ENCODE measurements around the gene SLC35F2. TPM values are rescaled to one million over a fixed set of nuclear protein-coding genes. Genes with fewer than 3 reads are reported as not detected.
"Not testable (repeated sequence)": the region's sequence is repeated elsewhere in the genome, so short reads cannot be mapped to it uniquely, and the experiment has no call there.

SLC35F2 gene
- total and polyA plus RNA-seq, 9 donors: 2.9 to 5.5 (median 4.1) TPM

- no peak overlapping the region for H3K27ac ChIP-seq (ENCODE audit: low read length)
- H3K4me3 ChIP-seq (ENCODE audit: low read length): no peak overlapping the region
- no peak for DNase-seq
- H3K27me3 ChIP-seq (ENCODE audit: control insufficient read depth, insufficient read depth, low read length): no peaks in the 10 kb centered on the region
- H3K9me3 ChIP-seq (replicated peaks; ENCODE audit: control insufficient read depth, low read depth, low read length): no peaks in the 10 kb centered on the region
- no CpG with 5 or more reads among the region's 6 CpGs for WGBS (ENCODE audit: insufficient coverage)
- H3K36me3 ChIP-seq (ENCODE audit: control insufficient read depth, insufficient read depth, low read length): no peaks in the 10 kb centered on the region
- H3K4me1 ChIP-seq (ENCODE audit: control insufficient read depth, insufficient read depth, low read length): no peaks in the 10 kb centered on the region
Measured at GRCh38 chr11:107776062-107776461, 82.5 kb downstream of the SLC35F2 start.

DNA sequence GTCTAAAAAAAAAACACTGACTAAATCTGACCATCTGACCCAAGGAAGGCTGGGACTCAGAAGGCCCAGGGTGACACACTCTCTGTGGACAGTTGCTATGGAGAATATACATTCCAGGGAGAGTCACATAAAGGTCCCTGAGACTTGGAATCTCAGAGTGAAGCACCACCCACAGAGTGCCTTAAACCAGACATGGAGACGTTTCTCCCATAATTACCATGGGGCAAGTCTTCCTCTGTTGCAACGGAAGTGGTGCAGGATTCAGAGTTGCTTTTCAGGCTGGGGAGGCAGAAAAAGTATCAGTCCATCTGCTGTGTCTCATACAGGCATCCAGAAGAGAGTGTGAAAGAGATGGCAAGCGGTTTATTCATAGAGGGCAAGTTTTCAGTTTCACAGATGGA, 88.0 kb downstream of the SLC35F2 start:
- Histone ChIP-seq H3K36me3 (ENCODE audit: control insufficient read depth, insufficient read depth, low read length) (no peaks in the 10 kb centered on the region), H3K4me1 (ENCODE audit: control insufficient read depth, insufficient read depth, low read length) (peaks cover 5% of the 10 kb centered on the region), H3K27me3 (ENCODE audit: control insufficient read depth, insufficient read depth, low read length) (no peaks in the 10 kb centered on the region), H3K9me3 (replicated peaks; ENCODE audit: control insufficient read depth, low read depth, low read length) (no peaks in the 10 kb centered on the region), H3K27ac (ENCODE audit: low read length) (peak overlapping the region; percentile 74), H3K4me3 (ENCODE audit: low read length) (no peak overlapping the region)
- WGBS (ENCODE audit: insufficient coverage): 30% methylated on average over 1 of the region's 3 CpGs
- peak; percentile 54 for DNase-seq

DNA sequence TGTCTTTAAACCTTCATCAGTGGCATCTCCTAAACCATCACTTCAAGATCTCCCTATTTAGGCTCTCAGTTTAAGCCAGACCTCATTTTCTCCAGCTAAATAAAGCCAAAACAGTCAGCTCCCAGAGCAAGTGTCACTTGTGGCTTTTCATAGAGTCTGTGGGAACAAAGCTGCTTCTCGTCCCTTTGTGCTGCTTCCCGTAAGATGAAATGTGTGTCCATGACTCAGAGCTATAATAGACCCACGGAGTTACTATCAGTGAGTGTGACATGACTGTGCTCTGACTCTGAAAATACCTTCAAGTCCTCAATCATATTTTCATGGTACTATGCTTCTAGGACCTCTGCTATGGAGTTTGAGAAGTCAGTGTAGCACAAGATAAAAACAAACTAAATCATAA, 89.4 kb downstream of the SLC35F2 start:
- peak; percentile 49 for DNase-seq
- Histone ChIP-seq H3K4me3 (ENCODE audit: low read length) (no peak overlapping the region), H3K4me1 (ENCODE audit: control insufficient read depth, insufficient read depth, low read length) (peaks cover 5% of the 10 kb centered on the region), H3K27ac (ENCODE audit: low read length) (peak overlapping the region; percentile 53), H3K27me3 (ENCODE audit: control insufficient read depth, insufficient read depth, low read length) (no peaks in the 10 kb centered on the region), H3K36me3 (ENCODE audit: control insufficient read depth, insufficient read depth, low read length) (no peaks in the 10 kb centered on the region), H3K9me3 (replicated peaks; ENCODE audit: control insufficient read depth, low read depth, low read length) (no peaks in the 10 kb centered on the region)
- no CpG with 5 or more reads among the region's 3 CpGs for WGBS (ENCODE audit: insufficient coverage)

DNA sequence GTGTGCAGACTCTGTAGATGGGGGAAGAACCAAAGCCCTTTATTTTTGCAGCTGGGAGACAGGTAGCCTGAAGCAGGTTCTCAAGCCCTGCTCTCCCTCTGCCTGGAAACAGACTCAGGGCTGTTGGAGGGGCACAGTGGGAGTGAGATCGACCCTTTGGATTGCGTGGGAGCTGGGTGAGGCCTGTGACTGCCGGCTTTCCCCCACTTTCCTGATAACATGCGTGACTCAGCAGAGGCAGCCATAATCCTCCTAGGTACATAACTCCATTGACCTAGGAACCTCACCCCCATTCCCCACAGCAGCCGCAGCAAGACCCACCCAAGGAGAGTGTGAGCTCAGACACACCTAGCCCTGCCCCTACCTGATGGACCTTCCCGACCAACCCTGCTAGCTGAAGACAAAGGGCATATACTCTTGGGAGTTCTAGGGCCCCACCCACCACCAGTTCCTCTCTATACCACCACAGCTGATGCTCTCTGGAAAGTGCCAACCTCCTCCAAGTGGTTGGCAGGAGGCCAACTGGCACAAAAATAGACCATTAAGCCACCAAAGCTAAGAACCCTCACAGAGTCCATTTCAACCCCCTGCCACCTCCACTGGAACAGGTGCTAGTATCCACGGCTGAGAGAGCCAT, 99.8 kb downstream of the SLC35F2 start:
- H3K4me1 ChIP-seq (ENCODE audit: control insufficient read depth, insufficient read depth, low read length); H3K9me3 ChIP-seq (replicated peaks; ENCODE audit: control insufficient read depth, low read depth, low read length); H3K27me3 ChIP-seq (ENCODE audit: control insufficient read depth, insufficient read depth, low read length); H3K4me3 ChIP-seq (ENCODE audit: low read length); H3K36me3 ChIP-seq (ENCODE audit: control insufficient read depth, insufficient read depth, low read length): not testable (repeated sequence)
- WGBS (ENCODE audit: insufficient coverage): 81% methylated on average over 7 of the region's 7 CpGs
- peak; percentile 50 for DNase-seq
- H3K27ac ChIP-seq (ENCODE audit: low read length): peak overlapping the region; percentile 47

- Histone ChIP-seq H3K36me3 (ENCODE audit: control insufficient read depth, insufficient read depth, low read length) (no peaks in the 10 kb centered on the region), H3K4me1 (ENCODE audit: control insufficient read depth, insufficient read depth, low read length) (peaks cover 13% of the 10 kb centered on the region), H3K4me3 (ENCODE audit: low read length) (no peak overlapping the region), H3K27me3 (ENCODE audit: control insufficient read depth, insufficient read depth, low read length) (no peaks in the 10 kb centered on the region), H3K9me3 (replicated peaks; ENCODE audit: control insufficient read depth, low read depth, low read length) (peaks cover 4% of the 10 kb centered on the region), H3K27ac (ENCODE audit: low read length) (no peak overlapping the region)
- DNase-seq: no peak
- WGBS (ENCODE audit: insufficient coverage): no CpG with 5 or more reads among the region's 1 CpG
Measured at GRCh38 chr11:107757661-107758060, 100.9 kb downstream of the SLC35F2 start.

GRCh38 chr11:107756553-107756952, 102.0 kb downstream of the SLC35F2 start:
- no peak for DNase-seq
- Histone ChIP-seq H3K9me3 (replicated peaks; ENCODE audit: control insufficient read depth, low read depth, low read length) (peaks cover 4% of the 10 kb centered on the region), H3K27ac (ENCODE audit: low read length) (no peak overlapping the region), H3K4me1 (ENCODE audit: control insufficient read depth, insufficient read depth, low read length) (peaks cover 16% of the 10 kb centered on the region), H3K36me3 (ENCODE audit: control insufficient read depth, insufficient read depth, low read length) (no peaks in the 10 kb centered on the region), H3K27me3 (ENCODE audit: control insufficient read depth, insufficient read depth, low read length) (no peaks in the 10 kb centered on the region), H3K4me3 (ENCODE audit: low read length) (no peak overlapping the region)
- 85% methylated on average over 1 of the region's 1 CpG for WGBS (ENCODE audit: insufficient coverage)

DNA sequence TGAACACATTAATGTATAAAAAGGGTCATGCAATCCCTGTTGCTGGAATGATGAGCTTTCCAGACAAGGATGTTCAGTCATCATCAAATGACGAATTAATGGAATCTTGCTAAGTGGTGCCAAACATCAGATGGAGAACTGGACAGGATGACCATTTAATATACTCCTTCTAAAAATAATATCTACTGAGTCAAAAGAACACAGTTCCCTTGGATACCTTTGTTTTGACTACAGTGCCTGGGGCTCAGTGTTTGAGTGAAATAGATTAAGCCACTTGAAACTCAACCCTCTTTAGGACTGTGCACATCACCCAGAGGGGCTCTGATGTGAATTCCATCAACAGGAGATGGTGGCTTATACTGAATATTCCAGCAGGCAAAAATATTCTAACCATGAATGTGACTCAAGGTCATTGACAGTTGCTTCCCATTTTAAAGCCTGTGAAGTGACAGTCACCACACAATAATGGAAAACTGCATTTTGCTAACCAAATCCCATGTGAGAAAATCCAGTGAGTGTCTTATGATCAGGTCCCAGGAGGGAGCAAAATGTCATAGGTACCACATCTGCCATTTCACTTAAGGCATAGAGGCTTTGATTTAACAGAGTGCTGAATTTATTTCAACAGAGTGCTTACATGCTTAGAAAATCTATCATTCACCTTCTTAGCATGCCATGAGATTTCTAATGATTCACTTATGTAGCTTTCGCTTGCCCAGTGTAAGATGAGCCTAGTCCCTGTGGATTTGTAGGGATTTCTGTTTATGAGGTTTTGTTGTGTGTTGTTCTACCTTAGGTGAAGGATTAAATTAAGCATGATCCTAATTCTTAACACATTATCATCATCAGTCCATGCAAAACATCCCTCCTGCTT, 105.4 kb downstream of the SLC35F2 start:
- Histone ChIP-seq H3K4me1 (ENCODE audit: control insufficient read depth, insufficient read depth, low read length) (peaks cover 12% of the 10 kb centered on the region), H3K4me3 (ENCODE audit: low read length) (no peak overlapping the region), H3K27me3 (ENCODE audit: control insufficient read depth, insufficient read depth, low read length) (no peaks in the 10 kb centered on the region), H3K36me3 (ENCODE audit: control insufficient read depth, insufficient read depth, low read length) (no peaks in the 10 kb centered on the region), H3K9me3 (replicated peaks; ENCODE audit: control insufficient read depth, low read depth, low read length) (no peaks in the 10 kb centered on the region), H3K27ac (ENCODE audit: low read length) (peak overlapping the region; percentile 87)
- WGBS (ENCODE audit: insufficient coverage): no CpG with 5 or more reads among the region's 2 CpGs
- peak; percentile 87 for DNase-seq

- H3K36me3 ChIP-seq (ENCODE audit: control insufficient read depth, insufficient read depth, low read length): no peaks in the 10 kb centered on the region
- H3K27ac ChIP-seq (ENCODE audit: low read length): peak overlapping the region; percentile 87
- no peak for DNase-seq
- no peaks in the 10 kb centered on the region for H3K27me3 ChIP-seq (ENCODE audit: control insufficient read depth, insufficient read depth, low read length)
- H3K4me1 ChIP-seq (ENCODE audit: control insufficient read depth, insufficient read depth, low read length): peaks cover 14% of the 10 kb centered on the region
- 47% methylated on average over 3 of the region's 5 CpGs for WGBS (ENCODE audit: insufficient coverage)
- no peak overlapping the region for H3K4me3 ChIP-seq (ENCODE audit: low read length)
- no peaks in the 10 kb centered on the region for H3K9me3 ChIP-seq (replicated peaks; ENCODE audit: control insufficient read depth, low read depth, low read length)
Measured at GRCh38 chr11:107752508-107752907, 106.1 kb downstream of the SLC35F2 start.

- H3K4me1 ChIP-seq (ENCODE audit: control insufficient read depth, insufficient read depth, low read length): peaks cover 16% of the 10 kb centered on the region
- WGBS (ENCODE audit: insufficient coverage): 80% methylated on average over 1 of the region's 9 CpGs
- H3K4me3 ChIP-seq (ENCODE audit: low read length): no peak overlapping the region
- no peaks in the 10 kb centered on the region for H3K36me3 ChIP-seq (ENCODE audit: control insufficient read depth, insufficient read depth, low read length)
- no peaks in the 10 kb centered on the region for H3K27me3 ChIP-seq (ENCODE audit: control insufficient read depth, insufficient read depth, low read length)
- H3K9me3 ChIP-seq (replicated peaks; ENCODE audit: control insufficient read depth, low read depth, low read length): no peaks in the 10 kb centered on the region
- no peak overlapping the region for H3K27ac ChIP-seq (ENCODE audit: low read length)
- no peak for DNase-seq
Measured at GRCh38 chr11:107751082-107751481, 107.5 kb downstream of the SLC35F2 start.

DNA sequence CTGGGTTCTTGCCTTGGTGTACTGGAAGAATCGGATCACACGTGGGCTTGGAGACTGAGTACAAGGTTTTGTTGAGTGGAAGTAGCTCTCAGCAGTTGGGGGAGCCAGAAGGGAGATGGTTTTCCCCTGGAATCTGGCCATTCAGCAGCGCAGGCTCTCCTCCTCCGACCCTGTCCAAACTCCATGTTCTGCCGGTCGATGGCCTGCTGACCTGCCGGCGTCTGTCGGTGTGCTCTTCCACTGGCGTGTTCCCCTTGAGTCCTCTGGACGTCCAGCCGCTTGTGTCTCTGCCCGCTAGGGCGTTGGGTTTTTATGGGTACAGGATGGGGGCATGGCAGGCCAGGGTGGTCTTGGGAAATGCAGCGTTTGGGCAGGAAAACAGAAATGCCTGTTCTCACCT, 108.3 kb downstream of the SLC35F2 start:
- Histone ChIP-seq H3K9me3 (replicated peaks; ENCODE audit: control insufficient read depth, low read depth, low read length) (no peaks in the 10 kb centered on the region), H3K4me3 (ENCODE audit: low read length) (no peak overlapping the region), H3K27me3 (ENCODE audit: control insufficient read depth, insufficient read depth, low read length) (no peaks in the 10 kb centered on the region), H3K4me1 (ENCODE audit: control insufficient read depth, insufficient read depth, low read length) (peaks cover 16% of the 10 kb centered on the region), H3K36me3 (ENCODE audit: control insufficient read depth, insufficient read depth, low read length) (no peaks in the 10 kb centered on the region), H3K27ac (ENCODE audit: low read length) (no peak overlapping the region)
- no peak for DNase-seq
- WGBS (ENCODE audit: insufficient coverage): 97% methylated on average over 5 of the region's 15 CpGs
